C4-2B (cell line): Measurements from ENCODE around the gene DUSP2.

Source experiments
- H3K27ac ChIP-seq: fragments of 450-650 bp; 2 replicates; pipeline ENCODE4 v1.5.1; 2017
- ZFX ChIP-seq: fragments of 450-650 bp; IDR thresholded peaks from 2 replicates; pipeline ENCODE4 v1.6.1; 2017
- TF ChIP-seq, protein P1 (sequence below): fragments of 450-650 bp; conservative IDR thresholded peaks from 2 replicates; pipeline ENCODE4 v1.5.1; 2017; ENCODE audit warnings: mild to moderate bottlenecking

DUSP2 gene

GRCh38 chr2:96114546-96114902, 30.7 kb downstream of the DUSP2 start:
- H3K27ac ChIP-seq: no peak overlapping the region
- TF ChIP-seq, protein P1, sequence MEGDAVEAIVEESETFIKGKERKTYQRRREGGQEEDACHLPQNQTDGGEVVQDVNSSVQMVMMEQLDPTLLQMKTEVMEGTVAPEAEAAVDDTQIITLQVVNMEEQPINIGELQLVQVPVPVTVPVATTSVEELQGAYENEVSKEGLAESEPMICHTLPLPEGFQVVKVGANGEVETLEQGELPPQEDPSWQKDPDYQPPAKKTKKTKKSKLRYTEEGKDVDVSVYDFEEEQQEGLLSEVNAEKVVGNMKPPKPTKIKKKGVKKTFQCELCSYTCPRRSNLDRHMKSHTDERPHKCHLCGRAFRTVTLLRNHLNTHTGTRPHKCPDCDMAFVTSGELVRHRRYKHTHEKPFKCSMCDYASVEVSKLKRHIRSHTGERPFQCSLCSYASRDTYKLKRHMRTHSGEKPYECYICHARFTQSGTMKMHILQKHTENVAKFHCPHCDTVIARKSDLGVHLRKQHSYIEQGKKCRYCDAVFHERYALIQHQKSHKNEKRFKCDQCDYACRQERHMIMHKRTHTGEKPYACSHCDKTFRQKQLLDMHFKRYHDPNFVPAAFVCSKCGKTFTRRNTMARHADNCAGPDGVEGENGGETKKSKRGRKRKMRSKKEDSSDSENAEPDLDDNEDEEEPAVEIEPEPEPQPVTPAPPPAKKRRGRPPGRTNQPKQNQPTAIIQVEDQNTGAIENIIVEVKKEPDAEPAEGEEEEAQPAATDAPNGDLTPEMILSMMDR: no peak
- no peak for TF ChIP-seq ZFX

DNA sequence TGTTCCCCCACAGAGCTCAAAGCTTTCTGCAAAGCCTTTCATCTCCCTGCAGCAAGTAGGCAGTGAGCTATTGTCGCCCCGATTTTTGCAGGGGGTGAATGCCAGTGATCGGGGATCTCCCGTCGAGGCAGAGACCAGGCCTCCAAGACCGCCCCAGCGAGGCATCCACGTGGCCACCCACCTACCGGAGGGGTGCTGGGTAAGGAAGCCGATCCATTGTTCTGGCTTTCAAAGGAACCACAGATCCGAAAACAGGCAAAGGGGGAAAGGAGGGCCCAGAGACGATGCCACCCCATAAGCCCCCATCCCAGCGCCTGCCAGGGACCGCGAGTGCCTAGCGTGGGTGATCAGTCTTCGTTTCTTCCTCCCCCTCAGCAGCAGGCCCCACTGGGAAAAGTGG, 31.3 kb downstream of the DUSP2 start:
- TF ChIP-seq, protein P1: no peak
- no peak for TF ChIP-seq ZFX

DNA sequence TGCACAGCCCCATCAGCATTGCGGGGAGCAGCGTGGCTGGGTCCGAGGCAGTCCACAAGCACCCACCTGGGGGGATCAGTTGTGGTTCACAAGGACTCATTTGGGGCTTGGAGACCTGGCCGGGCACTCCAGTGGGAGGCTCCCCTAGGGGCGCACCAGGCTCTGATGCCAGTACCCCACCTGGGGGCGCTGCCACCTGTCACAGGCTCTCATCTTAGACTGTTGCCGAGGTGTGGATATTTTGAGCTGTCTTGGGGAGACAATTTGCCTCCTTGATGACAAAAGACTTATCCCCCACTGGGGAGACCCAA, 31.9 kb downstream of the DUSP2 start:
- no peak for TF ChIP-seq ZFX
- TF ChIP-seq, protein P1: no peak
- no peak overlapping the region for H3K27ac ChIP-seq

More for the DNA sequence above, 31.3 kb downstream of the DUSP2 start:
- H3K27ac ChIP-seq: no peak overlapping the region

DNA sequence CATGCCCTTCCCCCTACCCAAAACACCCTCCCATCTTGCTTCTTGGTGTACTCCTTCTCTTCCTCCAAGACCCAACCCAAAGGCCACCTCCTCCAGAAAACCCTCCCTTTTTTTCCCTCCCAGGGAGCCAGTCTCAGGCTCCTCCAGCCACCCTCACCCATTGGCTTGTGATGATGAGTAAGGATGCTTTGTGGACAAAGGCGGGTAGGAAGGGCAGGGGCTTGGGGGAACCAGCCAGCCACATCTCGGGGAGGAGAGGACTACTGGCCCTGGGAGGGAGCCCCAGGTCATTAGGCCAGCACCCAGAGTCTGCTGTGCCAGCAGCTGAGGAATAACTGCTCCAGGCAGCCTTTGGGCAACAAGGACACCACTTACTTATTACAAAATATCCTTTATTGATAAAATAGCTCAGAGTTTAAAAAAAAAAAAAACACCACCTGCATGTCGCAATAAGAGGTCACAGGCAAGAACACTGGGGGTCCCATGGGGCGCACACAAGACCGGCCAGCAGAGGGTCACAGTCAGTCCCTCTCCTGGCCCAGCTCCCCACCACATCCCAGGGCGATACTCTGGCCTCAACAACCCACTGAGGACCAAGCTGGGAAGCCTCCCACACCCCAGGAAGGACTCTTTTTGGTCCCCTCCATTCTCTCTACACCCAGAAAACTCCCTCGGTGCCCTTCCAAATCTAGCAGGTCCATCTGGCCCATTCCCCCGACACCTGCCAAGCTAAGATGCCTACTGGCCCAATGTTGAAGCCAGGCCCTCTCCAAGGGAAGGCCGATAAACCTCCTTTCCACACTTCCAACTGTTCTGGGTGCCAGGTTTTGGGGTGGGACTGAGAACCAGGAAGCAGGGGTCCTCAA, 32.5 kb downstream of the DUSP2 start:
- TF ChIP-seq, protein P1: no peak
- TF ChIP-seq ZFX: no peak

DNA sequence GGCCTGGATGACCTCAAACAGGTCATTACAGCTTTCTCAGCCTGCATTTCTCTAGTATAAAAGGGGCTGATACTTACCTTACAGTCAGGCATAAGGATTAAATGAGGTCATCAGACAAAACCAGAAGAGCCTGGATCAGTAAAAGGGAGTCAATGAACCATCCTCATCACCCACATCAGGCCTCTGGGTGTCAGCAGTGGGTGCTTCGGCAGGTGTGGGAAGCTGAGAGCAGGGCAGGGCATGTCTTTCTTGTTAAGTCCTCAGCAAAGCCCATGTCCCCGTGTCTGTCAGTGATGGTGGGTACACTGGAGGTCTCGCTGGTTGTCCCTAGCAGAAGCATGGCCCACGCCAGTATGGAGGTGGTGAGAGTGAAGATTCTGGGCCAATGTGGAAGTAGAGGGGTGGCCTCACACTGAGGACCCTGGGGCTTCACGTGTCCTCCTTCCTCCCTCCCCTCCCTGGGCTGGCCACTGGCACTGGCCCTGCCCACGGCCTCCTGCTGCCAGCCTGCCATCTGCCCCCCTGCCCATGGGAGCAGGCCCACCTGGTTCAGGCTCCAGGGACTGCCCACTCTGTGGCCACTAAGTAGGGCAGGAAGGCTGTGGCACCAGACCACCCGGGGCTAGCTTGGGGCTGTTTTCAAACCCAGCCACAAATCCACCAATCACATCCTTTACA, 33.3 kb downstream of the DUSP2 start:
- no peak overlapping the region for H3K27ac ChIP-seq
- TF ChIP-seq ZFX: no peak

More for the DNA sequence above, 32.5 kb downstream of the DUSP2 start:
- no peak overlapping the region for H3K27ac ChIP-seq

DNA sequence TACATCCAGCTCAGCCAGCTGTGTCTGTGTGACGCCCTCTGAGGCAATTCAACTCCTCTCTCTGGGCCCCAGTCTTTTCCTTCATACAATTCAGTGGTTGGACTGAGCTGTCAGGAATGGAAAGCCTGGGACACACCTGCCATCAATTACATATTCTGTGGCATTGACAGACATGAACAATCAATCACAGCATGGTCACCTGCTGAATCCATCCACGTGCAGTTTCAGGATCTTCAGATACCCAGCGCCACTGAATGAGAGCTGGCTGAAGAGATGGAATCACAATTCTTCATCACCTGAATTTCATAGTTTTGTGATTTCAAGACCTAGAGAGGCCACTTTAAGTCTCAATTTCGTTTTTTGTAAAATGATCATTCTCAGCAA, 34.0 kb downstream of the DUSP2 start:
- H3K27ac ChIP-seq: no peak overlapping the region
- TF ChIP-seq, protein P1: no peak
- no peak for TF ChIP-seq ZFX

- H3K27ac ChIP-seq: no peak overlapping the region
These were observed 34.5 kb downstream of the DUSP2 start for GRCh38 chr2:96110621-96111256.

More at GRCh38 chr2:96110621-96111256, 34.5 kb downstream of the DUSP2 start:
- TF ChIP-seq ZFX: no peak
- TF ChIP-seq, protein P1: no peak
